MM.1S (cell line): ENCODE results near the gene FBLN2.

Source experiments
- DNase-seq: peaks from one replicate; pipeline ENCODE4 v3.0.0-alpha.2; 2015
- H2AFZ ChIP-seq: fragments of 300-600 bp; sonication (generic); 2 replicates; pipeline ENCODE4 v1.6.0; 2016; ENCODE audit warnings: antibody characterized with exemption, low read length
- H3F3A ChIP-seq: fragments of 300-600 bp; sonication (generic); 2 replicates; pipeline ENCODE4 v1.6.1; 2016; ENCODE audit warnings: mild to moderate bottlenecking, antibody characterized with exemption, low read length, moderate library complexity, mixed read lengths; ENCODE audit not compliant: insufficient read depth
- H3K27ac ChIP-seq: fragments of 300-600 bp; sonication (generic); 2 replicates; pipeline ENCODE4 v1.5.1; 2016; ENCODE audit warnings: mild to moderate bottlenecking, low read length
- H3K27me3 ChIP-seq: fragments of 300-600 bp; sonication (generic); replicated peaks from 2 replicates; pipeline ENCODE4 v1.6.0; 2016; ENCODE audit warnings: low read length; ENCODE audit not compliant: insufficient read depth
- H3K36me3 ChIP-seq: fragments of 300-600 bp; sonication (generic); replicated peaks from 2 replicates; pipeline ENCODE4 v1.6.1; 2016; ENCODE audit warnings: mild to moderate bottlenecking, low read length, mixed read lengths; ENCODE audit not compliant: insufficient read depth
- H3K4me1 ChIP-seq: fragments of 300-600 bp; sonication (generic); 2 replicates; pipeline ENCODE4 v1.6.1; 2016; ENCODE audit warnings: low read length, mixed read lengths
- H3K4me2 ChIP-seq: fragments of 300-600 bp; sonication (generic); 2 replicates; pipeline ENCODE4 v1.6.0; 2016; ENCODE audit warnings: low read depth, low read length
- H3K4me3 ChIP-seq: fragments of 300-600 bp; sonication (generic); 2 replicates; pipeline ENCODE4 v1.5.1; 2016; ENCODE audit warnings: low read length, mixed read lengths
- H3K79me2 ChIP-seq: fragments of 300-600 bp; sonication (generic); 2 replicates; pipeline ENCODE4 v1.6.1; 2016; ENCODE audit warnings: mixed run types, low read length, mixed read lengths
- H3K9ac ChIP-seq: fragments of 300-600 bp; sonication (generic); 2 replicates; pipeline ENCODE4 v1.6.1; 2016; ENCODE audit warnings: low read length, mixed read lengths
- H3K9me2 ChIP-seq: fragments of 300-600 bp; sonication (generic); replicated peaks from 2 replicates; pipeline ENCODE4 v1.6.1; 2016; ENCODE audit warnings: mild to moderate bottlenecking, low read length, mixed read lengths; ENCODE audit not compliant: insufficient read depth
- H3K9me3 ChIP-seq: fragments of 300-600 bp; sonication (generic); replicated peaks from 2 replicates; pipeline ENCODE4 v1.6.1; 2016; ENCODE audit warnings: mild to moderate bottlenecking, low read length, mixed read lengths; ENCODE audit not compliant: insufficient read depth
- H4K20me1 ChIP-seq: fragments of 300-600 bp; sonication (generic); 2 replicates; pipeline ENCODE4 v1.6.1; 2016; ENCODE audit warnings: mild to moderate bottlenecking, low read length, moderate library complexity, mixed read lengths; ENCODE audit not compliant: insufficient read depth
- EZH2 ChIP-seq: fragments of 300-600 bp; sonication (generic); optimal IDR thresholded peaks from 2 replicates; pipeline ENCODE3; 2017; ENCODE audit warnings: low read depth, mild to moderate bottlenecking, antibody characterized with exemption, low read length, mixed read lengths
- EZH2phosphoT487 ChIP-seq: fragments of 300-600 bp; sonication (generic); IDR thresholded peaks from 2 replicates; pipeline ENCODE4 v1.6.1; 2018; ENCODE audit warnings: antibody characterized with exemption, low read length
- TF ChIP-seq, protein P1 (sequence below): fragments of 300-600 bp; sonication (generic); IDR thresholded peaks from 2 replicates; pipeline ENCODE4 v1.5.1; 2016; ENCODE audit warnings: antibody characterized with exemption, low read length, mixed read lengths

The FBLN2 gene

DNA sequence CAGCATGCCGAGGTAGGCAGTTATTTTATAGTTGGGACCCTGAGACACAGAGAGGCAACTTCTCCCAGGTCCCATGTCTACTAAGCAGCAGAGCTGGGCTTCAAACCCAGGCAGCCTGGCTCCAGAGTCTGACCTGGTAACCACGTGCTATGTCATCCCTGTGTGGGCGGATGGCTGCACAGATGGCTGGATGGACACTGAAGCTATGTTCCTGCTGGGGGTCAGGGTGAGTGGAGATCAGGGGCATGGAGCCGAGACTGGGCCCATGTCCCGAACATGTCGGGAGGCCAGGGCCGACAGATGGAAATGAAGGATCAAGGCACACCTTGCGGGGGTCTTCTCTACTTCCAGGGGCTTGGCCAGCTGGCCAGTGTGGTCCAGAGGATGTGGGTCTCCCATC lies 9.3 kb upstream of the FBLN2 start:
- no peak overlapping the region for H2AFZ ChIP-seq
- no peaks in the 10 kb centered on the region for H3K79me2 ChIP-seq
- no peak overlapping the region for H3K9ac ChIP-seq
- H3K9me2 ChIP-seq, result no peaks in the 10 kb centered on the region
- TF ChIP-seq EZH2, result no peak
- TF ChIP-seq, protein P1, sequence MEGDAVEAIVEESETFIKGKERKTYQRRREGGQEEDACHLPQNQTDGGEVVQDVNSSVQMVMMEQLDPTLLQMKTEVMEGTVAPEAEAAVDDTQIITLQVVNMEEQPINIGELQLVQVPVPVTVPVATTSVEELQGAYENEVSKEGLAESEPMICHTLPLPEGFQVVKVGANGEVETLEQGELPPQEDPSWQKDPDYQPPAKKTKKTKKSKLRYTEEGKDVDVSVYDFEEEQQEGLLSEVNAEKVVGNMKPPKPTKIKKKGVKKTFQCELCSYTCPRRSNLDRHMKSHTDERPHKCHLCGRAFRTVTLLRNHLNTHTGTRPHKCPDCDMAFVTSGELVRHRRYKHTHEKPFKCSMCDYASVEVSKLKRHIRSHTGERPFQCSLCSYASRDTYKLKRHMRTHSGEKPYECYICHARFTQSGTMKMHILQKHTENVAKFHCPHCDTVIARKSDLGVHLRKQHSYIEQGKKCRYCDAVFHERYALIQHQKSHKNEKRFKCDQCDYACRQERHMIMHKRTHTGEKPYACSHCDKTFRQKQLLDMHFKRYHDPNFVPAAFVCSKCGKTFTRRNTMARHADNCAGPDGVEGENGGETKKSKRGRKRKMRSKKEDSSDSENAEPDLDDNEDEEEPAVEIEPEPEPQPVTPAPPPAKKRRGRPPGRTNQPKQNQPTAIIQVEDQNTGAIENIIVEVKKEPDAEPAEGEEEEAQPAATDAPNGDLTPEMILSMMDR, result no peak
- TF ChIP-seq EZH2phosphoT487, result no peak
- H3K4me3 ChIP-seq, result no peak overlapping the region
- DNase-seq, result no peak
- H4K20me1 ChIP-seq, result no peaks in the 10 kb centered on the region
- H3K27me3 ChIP-seq, result peaks cover 85% of the 10 kb centered on the region
- no peaks in the 10 kb centered on the region for H3K36me3 ChIP-seq
- no peak overlapping the region for H3K27ac ChIP-seq
- H3K9me3 ChIP-seq, result no peaks in the 10 kb centered on the region
- no peaks in the 10 kb centered on the region for H3F3A ChIP-seq
- H3K4me2 ChIP-seq, result no peak overlapping the region
- no peaks in the 10 kb centered on the region for H3K4me1 ChIP-seq

DNA sequence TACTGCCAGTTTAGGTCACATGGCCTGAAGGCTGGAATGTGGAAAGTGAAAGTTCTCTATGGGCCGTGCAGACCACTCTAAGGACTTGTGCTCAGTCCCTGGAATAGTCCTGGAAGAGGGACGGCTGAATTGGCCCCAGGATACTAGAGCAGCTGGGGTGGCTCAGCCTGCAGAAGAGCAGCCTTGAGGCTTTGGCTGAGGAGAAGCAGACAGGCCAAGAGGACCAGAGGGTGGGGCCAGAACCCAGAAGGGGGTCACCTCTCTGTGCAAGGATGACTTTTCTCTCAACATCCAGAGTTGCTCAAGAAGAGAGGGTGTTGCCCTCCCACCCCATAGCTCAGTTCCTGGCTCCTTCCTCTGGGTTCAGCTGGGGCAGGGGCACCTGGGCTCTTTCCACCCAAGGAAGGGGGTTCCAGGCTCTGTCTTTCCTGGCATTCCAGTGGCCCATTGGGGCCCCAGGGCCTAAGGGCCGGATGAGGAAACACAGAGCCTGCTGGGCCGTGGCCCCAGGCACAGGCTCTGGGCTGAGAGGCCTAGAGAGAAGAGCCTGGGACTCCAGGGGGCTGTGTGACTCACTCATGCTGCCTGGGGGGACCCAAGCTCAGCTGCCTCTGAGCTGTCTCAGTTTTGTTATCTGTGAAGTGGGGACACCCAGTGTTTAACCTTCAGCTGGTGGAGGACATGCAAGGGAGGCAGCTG lies 8.5 kb upstream of the FBLN2 start:
- no peak overlapping the region for H2AFZ ChIP-seq
- H4K20me1 ChIP-seq, result no peaks in the 10 kb centered on the region
- no peaks in the 10 kb centered on the region for H3K36me3 ChIP-seq
- H3K9me3 ChIP-seq, result no peaks in the 10 kb centered on the region
- no peak overlapping the region for H3K9ac ChIP-seq
- H3K4me1 ChIP-seq, result no peaks in the 10 kb centered on the region
- no peak for DNase-seq
- H3K27ac ChIP-seq, result no peak overlapping the region
- H3K79me2 ChIP-seq, result no peaks in the 10 kb centered on the region
- H3K27me3 ChIP-seq, result peaks cover 85% of the 10 kb centered on the region
- TF ChIP-seq, protein P1, result no peak
- no peak for TF ChIP-seq EZH2phosphoT487
- no peak for TF ChIP-seq EZH2
- no peaks in the 10 kb centered on the region for H3F3A ChIP-seq
- H3K4me3 ChIP-seq, result no peak overlapping the region
- H3K4me2 ChIP-seq, result no peak overlapping the region
- H3K9me2 ChIP-seq, result no peaks in the 10 kb centered on the region

DNA sequence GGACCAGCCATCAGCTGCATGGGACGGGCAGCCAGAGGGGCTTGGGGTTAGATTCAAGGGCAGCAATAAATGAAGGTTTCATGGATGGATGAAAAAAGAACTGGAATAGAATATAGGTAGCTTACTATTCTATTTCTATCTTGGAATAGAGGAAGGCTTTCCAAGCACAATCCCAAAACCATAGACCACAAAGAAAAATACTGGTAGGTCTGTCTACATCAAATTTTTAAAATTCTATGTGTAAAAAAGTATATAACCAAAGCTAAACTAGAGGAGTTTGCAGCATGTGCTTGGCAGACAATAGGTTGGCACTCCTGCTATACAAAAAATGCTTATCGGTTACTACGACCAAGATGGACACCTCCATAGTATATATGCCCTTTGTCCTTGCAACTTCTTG lies 7.2 kb upstream of the FBLN2 start:
- H3K4me2 ChIP-seq, result no peak overlapping the region
- no peak overlapping the region for H2AFZ ChIP-seq
- peaks cover 85% of the 10 kb centered on the region for H3K27me3 ChIP-seq
- H3K36me3 ChIP-seq, result no peaks in the 10 kb centered on the region
- H3K79me2 ChIP-seq, result no peaks in the 10 kb centered on the region
- H3K4me1 ChIP-seq, result no peaks in the 10 kb centered on the region
- H4K20me1 ChIP-seq, result no peaks in the 10 kb centered on the region
- TF ChIP-seq EZH2phosphoT487 (no peak), EZH2 (no peak)
- TF ChIP-seq, protein P1, result no peak
- DNase-seq, result no peak
- H3K4me3 ChIP-seq, result no peak overlapping the region
- H3K9me2 ChIP-seq, result no peaks in the 10 kb centered on the region
- H3F3A ChIP-seq, result no peaks in the 10 kb centered on the region
- no peaks in the 10 kb centered on the region for H3K9me3 ChIP-seq
- H3K27ac ChIP-seq, result no peak overlapping the region
- no peak overlapping the region for H3K9ac ChIP-seq
